Uterus (tissue), 4 donors: ENCODE data around the gene EMID1. TPM values are rescaled to one million over a fixed set of nuclear protein-coding genes. Genes with fewer than 3 reads are reported as not detected.
"Not testable (repeated sequence)": the region's sequence is repeated elsewhere in the genome, so short reads cannot be mapped to it uniquely, and the experiment has no call there.

Source experiments
- DNase-seq, 2 donors: peaks; one replicate each; pipeline ENCODE4 v3.0.0-alpha.2; 2019 to 2020
- H3K27ac ChIP-seq, 2 donors: fragments of 200-600 bp; sonication (generic); 1 replicate in 1 of 2; 2 replicates in 1 of 2; pipeline ENCODE4 v1.5.1; 2016 to 2018
- H3K27me3 ChIP-seq, 2 donors: fragments of 200-600 bp; sonication (generic); one replicate each; pipeline ENCODE4 v1.5.1; 2018 to 2019; ENCODE audit warnings: control low read depth in 1 of 2
- H3K36me3 ChIP-seq, 2 donors: fragments of 200-600 bp; sonication (generic); one replicate each; pipeline ENCODE4 v1.5.1; 2019; ENCODE audit warnings: control low read depth in 1 of 2
- H3K4me1 ChIP-seq, 2 donors: fragments of 200-600 bp; sonication (generic); one replicate each; pipeline ENCODE4 v1.5.1; 2018 to 2019; ENCODE audit warnings: control low read depth in 1 of 2
- H3K4me3 ChIP-seq, 2 donors: fragments of 200-600 bp; sonication (generic); 1 replicate in 1 of 2; 2 replicates in 1 of 2; pipeline ENCODE4 v1.5.1; 2018 to 2019; ENCODE audit warnings: mild to moderate bottlenecking in 1 of 2
- H3K9me3 ChIP-seq, 2 donors: fragments of 200-600 bp; sonication (generic); one replicate each; pipeline ENCODE4 v1.5.1; 2019; ENCODE audit warnings: control low read depth in 1 of 2
- CTCF ChIP-seq, 4 experiments: fragments of 200-600 bp in 2 of 4; fragments of 450-650 bp in 2 of 4; sonication (generic) in 2 of 4; IDR thresholded peaks; one replicate each; pipeline ENCODE4 v1.5.1; 2016 to 2019; ENCODE audit warnings: antibody characterized with exemption in 4 of 4, mild to moderate bottlenecking in 2 of 4, moderate library complexity in 1 of 4
- POLR2A ChIP-seq, 2 donors: fragments of 450-650 bp; IDR thresholded peaks; one replicate each; pipeline ENCODE4 v1.6.1; 2016; ENCODE audit warnings: antibody characterized with exemption in 2 of 2, mild to moderate bottlenecking in 1 of 2, moderate library complexity in 1 of 2
- intact Hi-C: fragments of 100-400 bp; cut with DNase I; formaldehyde crosslinking; loops from one replicate; pipeline ENCODE4 v1.15.1; 2023; ENCODE audit warnings: low total_unique reads
- total RNA-seq, 4 donors: library from RNA; depleted of rRNA in 3 of 4; stranded (reverse); fragments of >200 nt in 3 of 4; gene quantifications; one replicate each; pipeline versions ENCODE4 v1.1.0 to v1.2.4, GENCODE V29; 2014 to 2023
- donor health status: DM: yes; HTN: yes; CAD: no.

Gene EMID1
- total RNA-seq, 4 donors from 2014 or later: under 0.01 to 30.0 (median 10.2) TPM

- TF ChIP-seq POLR2A (IDR thresholded peaks at IDR 0.05) (no peak), CTCF (IDR thresholded peaks at IDR 0.05) (no peak)
- Histone ChIP-seq H3K9me3 (no peaks in the 10 kb centered on the region), H3K27ac (no peak overlapping the region), H3K36me3 (no peaks in the 10 kb centered on the region), H3K4me3 (no peak overlapping the region), H3K4me1 (no peaks in the 10 kb centered on the region), H3K27me3 (no peaks in the 10 kb centered on the region)
- DNase-seq: peak in 1 of 2 donors; percentile 13
- intact Hi-C loops: no loop called here
These were observed 12.4 kb downstream of the EMID1 start for GRCh38 chr22:29217827-29218757.

- DNase-seq: peak in 1 of 2 donors; percentile 13
- intact Hi-C loops: no loop called here
These were observed 13.2 kb downstream of the EMID1 start for GRCh38 chr22:29218758-29219408.

GRCh38 chr22:29219409-29219782 lies 13.7 kb downstream of the EMID1 start:
- H3K27ac ChIP-seq, DNase-seq, H3K9me3 ChIP-seq, intact Hi-C loops, H3K36me3 ChIP-seq, H3K4me1 ChIP-seq, H3K4me3 ChIP-seq, H3K27me3 ChIP-seq: not testable (repeated sequence)

More at GRCh38 chr22:29218758-29219408, 13.2 kb downstream of the EMID1 start:
- Histone ChIP-seq H3K36me3 (no peaks in the 10 kb centered on the region), H3K4me1 (no peaks in the 10 kb centered on the region), H3K9me3 (no peaks in the 10 kb centered on the region), H3K27ac (no peak overlapping the region), H3K4me3 (no peak overlapping the region), H3K27me3 (no peaks in the 10 kb centered on the region)
- TF ChIP-seq POLR2A (IDR thresholded peaks at IDR 0.05): no peak
- TF ChIP-seq CTCF (IDR thresholded peaks at IDR 0.05): no peak

- Histone ChIP-seq H3K36me3 (no peaks in the 10 kb centered on the region), H3K4me1 (no peaks in the 10 kb centered on the region), H3K9me3 (no peaks in the 10 kb centered on the region), H3K4me3 (no peak overlapping the region), H3K27me3 (no peaks in the 10 kb centered on the region), H3K27ac (no peak overlapping the region)
- TF ChIP-seq CTCF (IDR thresholded peaks at IDR 0.05) (no peak), POLR2A (IDR thresholded peaks at IDR 0.05) (no peak)
- peak in 1 of 2 donors; percentile 12 for DNase-seq
- intact Hi-C loops: no loop called here
These were observed 14.4 kb downstream of the EMID1 start for GRCh38 chr22:29219881-29220670.

GRCh38 chr22:29224121-29224858 lies 18.6 kb downstream of the EMID1 start:
- peaks cover 0 to 11% of the 10 kb centered on the region in 2 donors for H3K4me1 ChIP-seq
- DNase-seq: peak; percentile 52 to 66
- H3K27ac ChIP-seq: peak overlapping the region; percentile 49 to 82
- no peak for TF ChIP-seq POLR2A (IDR thresholded peaks at IDR 0.05)
- TF ChIP-seq CTCF (IDR thresholded peaks at IDR 0.05): no peak
- no peak overlapping the region for H3K4me3 ChIP-seq
- no peaks in the 10 kb centered on the region for H3K27me3 ChIP-seq
- no peaks in the 10 kb centered on the region for H3K36me3 ChIP-seq
- intact Hi-C loops: no loop called here
- no peaks in the 10 kb centered on the region for H3K9me3 ChIP-seq
